Measurements from ENCODE around the gene MGMT.

The MGMT gene

DNA sequence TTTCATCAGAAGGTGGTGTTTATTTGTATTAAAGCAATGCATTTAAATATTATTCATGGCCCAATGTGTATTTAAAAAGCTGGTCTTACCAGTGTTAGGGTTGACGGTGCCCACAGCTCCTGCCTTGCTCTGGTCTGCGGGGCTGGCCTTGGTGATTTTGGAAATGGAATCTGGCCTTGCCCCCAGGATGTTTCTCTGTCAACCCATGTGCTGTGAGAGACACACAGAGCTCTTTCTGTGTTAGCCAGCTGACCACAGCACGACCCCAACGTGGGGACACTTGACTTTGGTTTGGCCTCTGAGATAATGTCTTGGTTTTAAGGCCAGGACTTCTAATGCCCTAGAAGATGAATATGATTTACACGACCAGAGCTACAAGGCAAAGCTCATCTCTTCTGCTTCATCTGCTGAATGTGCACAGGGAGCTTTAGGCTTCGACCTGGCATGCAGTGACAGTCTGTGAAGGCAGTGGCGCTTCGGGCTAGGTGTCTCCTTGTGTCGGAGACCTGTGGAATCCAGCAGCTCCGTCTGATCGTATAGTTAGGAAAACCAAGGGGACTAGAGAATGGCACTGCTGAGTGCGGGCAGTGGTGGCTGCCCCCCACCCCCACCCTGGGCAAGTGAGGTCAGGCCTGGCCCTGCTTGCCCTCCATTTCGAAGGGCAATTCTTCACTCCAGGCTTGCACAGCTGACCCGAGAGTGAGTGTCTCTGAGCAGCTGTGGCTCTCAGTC, 250.9 kb downstream of the MGMT start:
- no peak for DNase-seq

GRCh38 chr10:129718548-129719414, 251.7 kb downstream of the MGMT start:
- no peak for DNase-seq

- no peak for DNase-seq
Measured at GRCh38 chr10:129719415-129719739, 252.3 kb downstream of the MGMT start.

GRCh38 chr10:129719889-129720590, 253.0 kb downstream of the MGMT start:
- no peak for DNase-seq

DNA sequence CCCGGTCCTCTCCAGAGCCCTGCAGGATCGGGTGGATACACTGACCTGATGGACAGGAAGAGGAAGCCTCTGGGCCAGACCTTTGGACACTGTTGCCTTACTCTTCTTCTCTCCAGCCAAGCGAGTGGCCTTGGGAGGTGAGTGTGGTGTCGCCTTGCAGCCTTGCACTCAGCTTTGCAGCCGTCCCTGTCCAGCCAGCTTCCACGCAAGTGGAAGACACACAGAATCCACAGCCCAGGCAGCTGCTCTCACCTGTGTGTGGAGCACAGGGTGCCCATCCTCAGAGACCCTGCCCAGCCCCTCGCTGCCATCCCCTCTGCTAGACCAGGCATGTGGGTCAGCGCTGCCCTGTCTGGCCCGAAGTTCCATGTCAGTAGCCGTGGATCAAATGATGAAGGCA, 258.0 kb downstream of the MGMT start:
- no peak for DNase-seq

DNA sequence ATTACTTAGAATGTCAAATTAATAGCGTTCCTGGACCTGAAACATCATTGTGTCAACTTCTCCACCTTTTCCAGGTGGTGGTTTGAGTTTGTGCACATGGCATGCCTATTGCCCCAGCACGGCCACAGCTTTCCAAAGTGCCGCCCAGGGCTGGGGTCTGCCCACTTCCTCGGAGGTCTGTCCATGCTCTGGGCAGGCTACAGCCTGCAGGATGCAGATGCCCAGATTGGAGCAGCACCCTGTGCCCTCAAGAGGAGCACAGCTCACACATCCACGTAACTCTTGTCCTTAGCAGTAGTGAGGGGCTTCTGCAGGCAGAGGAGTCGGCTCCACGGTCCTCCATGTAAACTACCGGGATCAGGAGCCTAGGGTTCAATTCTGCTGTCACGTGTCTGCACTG, 258.4 kb downstream of the MGMT start:
- no peak for DNase-seq

GRCh38 chr10:129725890-129726631, 259.0 kb downstream of the MGMT start:
- DNase-seq: no peak

- DNase-seq: no peak
Measured at GRCh38 chr10:129727071-129727470, 260.0 kb downstream of the MGMT start.

DNA sequence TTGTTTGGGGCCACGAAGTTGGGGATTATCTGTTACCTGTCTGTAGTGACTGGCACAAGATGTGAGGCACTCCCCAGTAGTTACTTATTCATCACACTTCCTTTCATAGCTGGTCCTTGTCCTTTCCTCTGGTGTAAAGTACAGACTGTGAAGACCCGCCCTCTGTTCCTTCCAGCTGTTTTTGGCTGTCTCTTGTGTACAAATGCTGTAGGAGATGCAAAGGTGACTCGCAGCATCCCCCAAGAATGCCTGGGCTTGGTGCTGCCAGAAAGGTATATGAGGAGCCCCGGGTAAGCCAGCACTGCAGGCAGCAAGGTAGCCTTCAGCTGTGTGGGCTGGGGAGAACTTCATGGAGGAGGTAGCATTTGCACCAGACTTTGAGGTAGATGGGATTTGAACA, 260.5 kb downstream of the MGMT start:
- no peak for DNase-seq

GRCh38 chr10:129728246-129728820, 261.3 kb downstream of the MGMT start:
- no peak for DNase-seq

DNA sequence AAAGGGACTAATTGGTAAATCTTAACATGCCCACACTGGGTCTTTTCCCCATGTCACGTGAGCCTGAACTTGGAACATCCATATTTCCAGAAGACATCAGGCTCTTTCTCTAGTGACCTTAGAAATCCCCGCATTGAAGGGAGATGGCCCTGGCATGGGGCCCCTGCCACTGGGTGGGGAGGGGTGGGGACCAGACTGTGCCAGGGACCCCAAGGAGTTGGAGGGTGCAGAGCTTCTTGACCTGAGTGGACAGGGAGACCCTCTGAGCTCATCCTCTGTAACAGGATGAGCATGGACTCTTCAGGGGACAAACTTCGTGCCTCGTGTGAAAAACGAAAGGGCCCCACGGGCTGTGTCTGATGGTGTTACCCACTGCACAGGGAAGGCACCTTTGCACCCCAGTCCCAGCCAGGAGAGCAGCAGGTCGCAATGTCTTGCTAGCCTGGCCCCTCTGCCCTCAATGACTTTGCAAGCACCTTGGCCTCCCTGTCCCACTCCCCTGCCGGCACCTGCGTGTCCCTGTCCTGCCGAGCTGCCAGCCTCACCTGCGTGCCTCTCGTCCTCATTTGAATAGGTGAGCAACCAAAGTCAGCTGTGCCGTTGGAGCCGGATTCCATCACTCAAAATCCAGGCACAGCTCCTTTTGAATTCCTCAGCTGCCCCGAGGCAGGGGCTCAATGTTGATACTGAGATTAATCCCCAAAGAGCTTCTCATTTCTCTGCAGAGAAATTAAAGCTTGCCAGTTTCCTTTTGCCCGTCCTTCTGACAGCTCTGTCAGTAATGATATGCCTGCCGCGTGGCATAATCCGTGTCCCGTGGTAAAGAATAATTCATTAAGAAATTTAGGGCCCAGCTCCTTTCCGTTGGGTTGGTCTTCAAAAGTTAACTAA, 262.1 kb downstream of the MGMT start:
- DNase-seq: no peak

DNA sequence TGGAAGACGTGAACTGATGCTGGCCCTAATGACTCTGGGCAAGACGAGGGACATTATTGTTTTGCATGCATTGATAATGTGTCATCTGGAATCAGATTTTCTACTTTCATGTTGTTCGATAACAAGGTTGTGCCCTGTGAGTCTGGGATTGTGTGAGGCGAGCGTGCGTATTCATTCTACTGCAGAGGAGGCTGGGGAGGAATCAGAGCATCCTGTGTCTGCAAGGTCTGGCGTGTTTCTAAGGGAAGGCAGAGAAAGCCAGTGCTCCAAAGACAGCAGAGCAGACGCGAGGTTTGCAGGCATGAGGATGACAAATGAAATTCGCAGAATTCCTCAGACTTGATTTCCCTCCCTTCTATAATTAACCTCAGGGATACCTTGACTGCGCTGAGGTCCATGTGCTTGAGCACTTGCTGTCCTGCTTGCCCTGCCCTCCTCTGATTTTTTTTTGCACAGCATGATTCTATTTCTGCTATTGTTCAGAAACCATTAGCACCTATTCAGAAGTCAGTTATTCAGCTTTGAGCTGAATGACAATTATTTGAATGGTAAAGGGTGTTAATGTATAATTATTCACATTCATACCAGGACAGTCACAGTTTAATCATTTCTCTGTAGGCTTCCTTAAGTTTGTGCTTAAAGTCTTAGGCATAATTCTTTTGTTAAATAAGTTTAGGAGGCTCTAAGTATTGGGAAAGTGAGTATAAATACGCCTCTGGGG, 263.4 kb downstream of the MGMT start:
- no peak for DNase-seq

- no peak for DNase-seq
Measured at GRCh38 chr10:129730993-129731325, 263.9 kb downstream of the MGMT start.

GRCh38 chr10:129740532-129741279, 273.7 kb downstream of the MGMT start:
- DNase-seq: no peak

- DNase-seq: no peak
Measured at GRCh38 chr10:129741280-129741977, 274.4 kb downstream of the MGMT start.

- DNase-seq: no peak
Measured at GRCh38 chr10:129741978-129742741, 275.1 kb downstream of the MGMT start.

DNA sequence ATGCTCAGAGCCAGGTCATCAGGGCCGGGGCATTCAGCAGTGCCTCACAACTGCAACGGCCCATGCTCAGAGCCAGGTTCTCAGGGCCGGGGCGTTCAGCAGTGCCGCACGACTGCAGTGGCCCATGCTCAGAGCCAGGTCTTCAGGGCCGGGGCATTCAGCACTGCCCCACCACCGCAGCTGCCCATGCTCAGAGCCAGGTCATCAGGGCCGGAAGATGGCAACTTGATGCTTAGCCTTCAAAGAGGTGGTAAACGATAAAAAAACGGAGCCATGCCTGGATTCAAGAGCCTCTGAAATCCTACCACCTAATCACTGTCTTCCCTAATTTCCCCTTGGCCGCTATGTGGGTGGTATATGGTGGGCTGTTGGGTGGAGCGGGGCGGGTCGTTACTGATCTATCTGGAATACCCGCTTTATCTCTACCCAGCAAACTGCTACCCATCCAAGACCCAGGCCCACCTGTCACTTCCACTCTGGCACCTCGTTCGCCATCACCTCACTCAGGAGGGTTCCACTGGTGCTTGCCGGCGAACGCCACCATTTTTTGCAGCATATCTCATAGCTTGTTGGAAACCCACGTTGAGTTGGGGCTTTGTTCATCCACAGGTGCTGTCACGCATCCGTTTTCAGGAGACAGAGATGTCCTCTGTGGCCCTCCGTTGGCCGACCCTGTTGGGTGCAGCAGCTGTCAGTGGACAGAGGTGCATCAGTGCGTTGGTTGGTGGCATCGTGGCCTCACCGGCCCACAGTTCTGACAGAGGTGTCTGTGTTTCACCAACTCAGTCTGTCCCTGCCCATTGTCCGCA, 275.9 kb downstream of the MGMT start:
- DNase-seq: no peak

DNA sequence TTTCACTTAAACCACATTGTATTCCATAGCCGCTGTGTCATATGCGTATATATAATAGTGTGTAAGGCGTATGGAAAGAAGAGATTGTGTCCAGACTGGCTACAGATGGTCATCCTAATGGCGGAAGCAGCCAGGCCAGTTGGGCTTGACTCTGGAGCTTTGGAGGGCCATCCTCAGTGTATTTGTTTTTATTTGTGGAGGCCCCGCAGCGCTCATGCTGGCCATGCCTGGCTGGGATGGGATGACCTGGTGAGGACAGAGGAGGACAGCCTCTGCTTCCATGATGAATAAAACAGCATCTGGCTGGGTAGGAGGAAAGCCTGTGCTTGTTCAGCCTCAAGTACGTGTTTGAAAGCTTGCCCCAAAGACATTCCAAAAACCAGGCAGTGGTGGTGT, 276.7 kb downstream of the MGMT start:
- DNase-seq: no peak
